Esophagus squamous epithelium (tissue), 4 donors: Measurements from ENCODE around the gene IL6R.

Experiments used
- POLR2A ChIP-seq, 4 donors: fragments of 450-650 bp; IDR thresholded peaks; one replicate each; pipeline ENCODE4 v1.6.1; 2017; ENCODE audit warnings: antibody characterized with exemption in 4 of 4, mild to moderate bottlenecking in 4 of 4, moderate library complexity in 3 of 4
- TF ChIP-seq, protein P1 (sequence below), 6 experiments: fragments of 450-650 bp in 4 of 6; fragments of 200-600 bp in 2 of 6; sonication (generic) in 2 of 6; IDR thresholded peaks; one replicate each; pipeline ENCODE4 v1.5.1; 2016 to 2019; ENCODE audit warnings: antibody characterized with exemption in 6 of 6, mild to moderate bottlenecking in 4 of 6, moderate library complexity in 4 of 6

- TF ChIP-seq, protein P1, sequence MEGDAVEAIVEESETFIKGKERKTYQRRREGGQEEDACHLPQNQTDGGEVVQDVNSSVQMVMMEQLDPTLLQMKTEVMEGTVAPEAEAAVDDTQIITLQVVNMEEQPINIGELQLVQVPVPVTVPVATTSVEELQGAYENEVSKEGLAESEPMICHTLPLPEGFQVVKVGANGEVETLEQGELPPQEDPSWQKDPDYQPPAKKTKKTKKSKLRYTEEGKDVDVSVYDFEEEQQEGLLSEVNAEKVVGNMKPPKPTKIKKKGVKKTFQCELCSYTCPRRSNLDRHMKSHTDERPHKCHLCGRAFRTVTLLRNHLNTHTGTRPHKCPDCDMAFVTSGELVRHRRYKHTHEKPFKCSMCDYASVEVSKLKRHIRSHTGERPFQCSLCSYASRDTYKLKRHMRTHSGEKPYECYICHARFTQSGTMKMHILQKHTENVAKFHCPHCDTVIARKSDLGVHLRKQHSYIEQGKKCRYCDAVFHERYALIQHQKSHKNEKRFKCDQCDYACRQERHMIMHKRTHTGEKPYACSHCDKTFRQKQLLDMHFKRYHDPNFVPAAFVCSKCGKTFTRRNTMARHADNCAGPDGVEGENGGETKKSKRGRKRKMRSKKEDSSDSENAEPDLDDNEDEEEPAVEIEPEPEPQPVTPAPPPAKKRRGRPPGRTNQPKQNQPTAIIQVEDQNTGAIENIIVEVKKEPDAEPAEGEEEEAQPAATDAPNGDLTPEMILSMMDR (IDR thresholded peaks at IDR 0.05), result no peak
- no peak for TF ChIP-seq POLR2A (IDR thresholded peaks at IDR 0.05)
Observed at GRCh38 chr1:154384650-154385489, 20.3 kb upstream of the IL6R start.
